A204.1 (cell line): ENCODE measurements around the gene CELA2B.
"Not testable (repeated sequence)": the region's sequence is repeated elsewhere in the genome, so short reads cannot be mapped to it uniquely, and the experiment has no call there.

ENCODE experiments used
- FAIRE-seq: peaks from 2 replicates; lab custom pipeline; 2012; peaks lifted over from hg19 to GRCh38; lab: Jason Lieb, UNC

CELA2B gene

DNA sequence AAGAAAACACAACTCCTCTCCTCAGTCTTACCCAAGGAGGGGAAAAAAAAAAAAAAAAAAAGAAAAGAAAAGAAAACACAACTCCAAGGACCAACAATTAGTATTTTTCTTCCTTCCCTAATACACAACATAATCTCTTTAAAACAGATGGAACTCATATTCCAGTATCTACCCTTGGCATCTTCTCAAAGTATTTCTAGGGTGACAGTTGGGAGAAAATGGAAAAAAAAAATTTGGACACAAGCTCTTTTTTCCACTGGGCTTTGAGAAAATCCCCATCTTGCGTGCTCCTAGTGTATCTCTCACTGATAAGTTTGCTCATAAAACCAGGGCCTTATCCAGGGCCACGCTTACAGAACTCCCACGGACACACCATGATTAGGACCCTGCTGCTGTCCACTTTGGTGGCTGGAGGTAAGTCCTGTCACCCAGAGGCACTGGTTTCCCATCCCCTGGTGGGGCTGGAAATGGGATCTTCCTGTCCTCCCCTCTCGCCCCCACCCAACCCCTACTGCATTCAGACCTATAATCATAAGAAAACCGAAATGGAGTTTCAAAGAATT is at the start of gene CELA2B:
Gene CELA2B, plus strand, starts transcription at position 353 of the 563 bp plus-strand sequence. Its CDS starts 22 bp downstream, at position 375.
- no peak for FAIRE-seq

DNA sequence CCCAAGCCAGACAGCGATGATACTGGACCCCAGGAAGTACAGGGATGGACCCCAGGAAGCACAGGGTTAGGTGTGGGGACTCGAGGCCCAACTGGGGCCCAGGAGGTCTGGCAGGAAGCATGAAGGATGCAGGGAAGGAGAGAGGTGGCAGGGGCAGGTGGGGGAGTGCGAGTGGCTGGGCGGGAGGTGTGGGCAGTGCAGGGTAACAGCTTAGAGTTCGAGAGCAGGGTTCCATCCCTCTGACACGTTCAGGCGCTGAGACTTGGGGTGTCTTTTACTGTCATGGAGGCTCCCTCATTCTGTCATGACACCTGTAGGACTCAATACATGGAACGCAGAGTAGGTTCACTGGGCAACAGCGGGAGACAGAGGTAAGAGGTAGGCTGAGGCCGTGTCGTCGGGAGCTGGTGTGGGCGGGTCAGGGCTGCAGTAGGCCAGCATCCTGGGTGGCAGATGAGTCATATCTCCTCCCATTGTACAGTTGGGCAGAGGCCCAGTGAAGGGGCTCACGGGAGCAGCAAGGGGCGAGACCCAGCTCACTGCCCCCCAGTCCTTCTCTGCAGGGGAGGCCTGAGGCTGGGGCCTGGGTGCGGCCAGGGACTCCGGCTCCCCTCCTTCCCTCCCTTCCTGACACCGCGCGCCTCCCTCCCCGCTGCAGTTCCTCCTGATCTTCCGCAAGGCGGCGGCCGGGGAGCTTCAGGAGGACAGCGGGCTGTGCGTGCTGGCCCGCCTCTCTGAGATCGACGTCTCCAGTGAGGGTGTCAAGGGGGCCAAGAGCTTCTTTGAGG is 49.2 kb upstream of the CELA2B start:
- FAIRE-seq = no peak

DNA sequence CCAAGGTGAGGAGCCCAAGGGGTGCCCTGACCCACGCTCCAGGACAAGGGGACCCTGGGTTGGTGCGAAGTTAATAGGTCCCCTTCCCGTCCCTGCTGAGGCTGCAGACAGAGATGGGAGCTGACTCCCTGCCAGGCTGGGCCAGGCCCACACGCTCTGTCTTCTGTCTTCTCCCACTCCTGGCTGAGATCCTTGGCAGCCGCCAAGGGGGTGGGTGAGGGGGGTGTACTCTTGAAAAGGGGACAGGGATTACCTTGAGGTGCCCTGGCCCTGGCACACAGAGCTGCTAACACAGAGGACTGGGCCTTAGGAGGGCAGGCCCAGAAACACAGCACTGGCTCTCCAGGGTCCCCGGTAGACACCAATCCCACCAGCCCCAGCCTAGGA is 48.6 kb upstream of the CELA2B start:
- no peak for FAIRE-seq

DNA sequence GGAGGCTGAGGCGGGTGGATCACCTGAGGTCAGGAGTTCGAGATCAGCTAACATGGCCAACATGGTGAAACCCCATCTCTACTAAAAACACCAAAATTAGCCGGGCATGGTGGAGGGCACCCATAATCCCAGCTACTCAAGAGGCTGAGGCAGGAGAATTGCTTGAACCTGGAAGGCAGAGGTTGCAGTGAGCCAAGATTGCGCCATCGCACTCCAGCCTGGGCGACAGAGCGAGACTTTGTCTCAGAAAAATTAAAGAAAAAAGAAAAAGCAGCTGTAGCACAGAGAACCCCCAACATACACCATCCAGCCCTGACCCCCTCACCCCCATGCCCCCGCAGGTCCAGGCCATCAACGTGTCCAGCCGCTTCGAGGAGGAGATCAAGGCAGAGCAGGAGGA is 47.7 kb upstream of the CELA2B start:
- FAIRE-seq = not testable (repeated sequence)

DNA sequence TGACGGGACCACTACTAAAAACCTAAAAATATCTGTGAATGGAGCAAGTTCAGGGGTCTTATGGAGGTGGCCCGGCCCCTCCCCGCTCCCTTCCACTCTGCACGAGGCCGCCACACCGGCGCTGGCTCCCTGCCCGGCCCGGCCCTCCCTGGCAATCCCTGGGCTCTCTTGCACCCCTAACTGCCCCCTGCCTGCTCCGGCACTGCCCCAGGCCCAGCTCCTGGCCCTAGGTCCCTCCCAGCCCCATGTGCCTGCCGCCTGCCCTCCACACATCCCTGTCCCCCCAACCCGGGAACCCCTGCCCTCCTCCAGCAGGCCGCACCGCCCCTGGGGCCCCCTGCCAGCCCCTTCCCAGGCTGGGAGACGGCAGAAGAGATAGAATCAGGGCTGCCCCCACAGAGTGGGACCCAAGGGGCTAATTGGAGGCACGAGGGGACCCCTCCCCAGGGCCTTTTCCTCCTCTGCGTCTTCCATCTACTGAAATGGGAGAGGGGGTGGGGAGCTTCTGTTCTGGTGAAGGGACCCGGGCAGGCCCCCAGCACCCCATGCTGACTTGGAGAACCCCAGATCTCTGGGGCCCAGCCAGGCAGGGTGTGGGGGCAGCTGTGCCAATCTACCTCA is 47.0 kb upstream of the CELA2B start:
- no peak for FAIRE-seq

DNA sequence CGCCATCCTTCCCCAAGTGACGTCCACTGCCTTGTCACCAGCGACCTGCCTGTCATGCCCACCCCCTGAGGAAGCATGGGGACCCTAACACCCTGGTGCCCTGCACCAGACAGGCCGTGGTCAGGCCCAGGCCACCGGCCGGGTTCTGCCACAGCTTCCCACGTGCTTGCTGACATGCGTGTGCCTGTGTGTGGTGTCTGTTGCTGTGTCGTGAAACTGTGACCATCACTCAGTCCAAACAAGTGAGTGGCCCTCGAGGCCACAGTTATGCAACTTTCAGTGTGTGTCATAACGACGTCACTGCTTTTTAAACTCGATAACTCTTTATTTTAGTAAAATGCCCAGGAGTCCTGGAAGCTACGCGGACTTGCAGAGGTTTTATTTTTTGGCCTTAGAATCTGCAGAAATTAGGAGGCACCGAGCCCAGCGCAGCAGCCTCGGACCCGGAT is 46.2 kb upstream of the CELA2B start:
- no peak for FAIRE-seq

DNA sequence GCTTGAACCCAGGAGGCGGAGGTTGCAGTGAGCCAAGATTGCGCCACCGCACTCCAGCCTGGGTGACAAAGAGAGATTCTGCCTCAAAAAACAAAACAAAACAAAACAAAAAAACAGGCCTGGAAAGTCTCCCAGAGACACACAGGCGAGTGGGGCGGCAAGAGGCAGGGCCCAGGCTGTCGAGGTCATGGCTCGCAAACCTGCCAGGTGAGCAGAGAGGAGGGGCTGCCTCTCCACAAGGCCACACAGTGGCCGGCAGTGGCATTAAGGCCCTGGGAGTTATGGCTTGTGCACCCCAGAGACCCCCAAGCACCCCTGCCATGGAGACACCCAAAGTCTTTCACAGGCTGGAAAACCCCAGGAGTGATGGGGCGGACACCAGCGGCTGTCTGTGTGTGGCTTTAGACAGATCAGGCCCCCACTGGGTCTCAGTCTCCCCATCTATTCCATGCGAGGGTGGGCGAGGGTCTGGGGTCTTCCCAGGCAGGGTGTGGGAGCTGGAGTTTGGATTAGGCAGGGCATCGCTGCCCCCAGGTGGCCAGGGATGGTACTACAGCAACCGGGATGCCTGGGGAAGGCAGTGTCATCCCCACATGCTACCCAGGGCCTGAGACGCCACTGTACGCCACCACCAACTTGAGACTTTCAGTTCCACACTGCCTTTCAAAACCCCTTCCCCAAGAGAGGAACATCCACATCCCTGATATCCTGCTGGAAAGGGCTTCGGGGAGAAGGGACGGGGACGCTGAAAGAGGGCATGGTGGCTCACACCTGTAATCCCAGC is 44.9 kb upstream of the CELA2B start:
- no peak for FAIRE-seq

DNA sequence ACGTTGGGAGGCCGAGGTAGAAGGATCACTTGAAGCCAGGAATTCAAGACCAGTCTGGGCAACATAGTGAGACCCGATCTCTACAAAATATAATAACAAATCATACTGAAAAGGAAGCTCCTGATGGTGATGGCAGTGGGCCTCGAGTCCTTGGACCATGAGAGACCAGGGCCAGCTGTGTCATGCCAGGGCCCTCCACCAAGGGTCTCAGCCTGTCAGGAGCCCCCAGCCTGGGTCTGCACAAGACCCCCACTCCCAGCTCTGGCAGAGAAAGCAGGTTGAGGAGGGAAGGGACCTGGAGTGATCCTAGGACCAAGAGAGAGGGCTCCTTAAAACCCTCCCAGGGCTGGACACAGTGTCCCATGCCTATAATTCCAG is 44.3 kb upstream of the CELA2B start:
- no peak for FAIRE-seq

DNA sequence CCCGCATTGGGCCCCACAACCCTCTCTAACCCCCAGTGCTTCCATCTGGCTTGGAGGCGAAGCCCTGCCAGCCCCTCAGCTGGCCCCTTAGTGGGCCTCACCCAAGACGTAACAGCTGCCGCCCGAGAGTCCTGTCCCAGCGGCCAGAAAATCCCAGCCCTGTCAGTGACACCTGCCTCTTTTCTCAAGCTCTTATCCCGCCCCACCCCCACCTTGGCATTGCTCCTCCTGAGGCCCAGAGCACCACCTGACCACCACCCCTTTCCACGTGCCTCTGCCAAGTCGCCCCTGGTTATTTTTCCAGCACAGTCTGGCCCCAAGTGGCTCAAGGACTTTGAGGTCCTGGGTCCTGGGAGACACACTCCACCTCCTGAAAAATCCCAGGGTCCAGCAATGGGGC is 43.6 kb upstream of the CELA2B start:
- FAIRE-seq = no peak

DNA sequence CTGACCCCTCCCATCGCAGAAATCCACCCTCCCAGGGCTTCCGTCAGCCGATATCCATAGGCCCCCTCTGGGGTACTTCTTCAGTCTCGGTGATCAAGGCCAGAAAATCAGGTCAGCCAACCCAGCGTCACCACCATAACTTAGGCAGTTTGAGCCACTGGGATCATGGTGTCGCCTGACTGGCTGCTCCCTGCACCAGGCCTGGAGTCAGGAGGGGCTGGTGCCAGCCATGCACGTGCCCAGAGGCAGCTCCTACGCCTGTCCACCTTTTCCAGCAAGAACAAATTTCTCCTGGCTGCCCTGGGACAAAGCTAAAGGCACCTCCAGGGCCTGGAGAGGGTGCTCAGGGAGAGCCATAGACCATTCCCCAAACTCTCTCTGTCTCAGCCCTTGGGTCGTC is 42.4 kb upstream of the CELA2B start:
- no peak for FAIRE-seq

DNA sequence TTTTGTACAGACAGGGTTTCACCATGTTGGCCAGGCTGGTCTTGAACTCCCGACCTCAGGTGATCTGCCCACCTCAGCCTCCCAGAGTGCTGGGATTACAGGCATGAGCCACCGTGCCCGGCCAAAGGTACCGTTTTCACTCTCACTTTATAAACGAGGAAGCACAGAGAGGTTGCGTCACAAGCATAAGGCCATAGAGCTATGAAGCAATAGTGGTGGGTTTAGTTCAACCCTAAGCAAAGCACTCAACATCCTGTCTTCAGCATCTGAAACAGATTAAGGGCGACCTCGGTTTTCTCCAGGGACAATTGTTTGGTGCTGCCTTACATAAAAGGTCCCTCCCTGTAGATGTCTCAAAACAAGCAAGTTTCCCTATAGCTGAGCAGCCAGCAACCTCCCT is 41.2 kb upstream of the CELA2B start:
- FAIRE-seq = not testable (repeated sequence)

DNA sequence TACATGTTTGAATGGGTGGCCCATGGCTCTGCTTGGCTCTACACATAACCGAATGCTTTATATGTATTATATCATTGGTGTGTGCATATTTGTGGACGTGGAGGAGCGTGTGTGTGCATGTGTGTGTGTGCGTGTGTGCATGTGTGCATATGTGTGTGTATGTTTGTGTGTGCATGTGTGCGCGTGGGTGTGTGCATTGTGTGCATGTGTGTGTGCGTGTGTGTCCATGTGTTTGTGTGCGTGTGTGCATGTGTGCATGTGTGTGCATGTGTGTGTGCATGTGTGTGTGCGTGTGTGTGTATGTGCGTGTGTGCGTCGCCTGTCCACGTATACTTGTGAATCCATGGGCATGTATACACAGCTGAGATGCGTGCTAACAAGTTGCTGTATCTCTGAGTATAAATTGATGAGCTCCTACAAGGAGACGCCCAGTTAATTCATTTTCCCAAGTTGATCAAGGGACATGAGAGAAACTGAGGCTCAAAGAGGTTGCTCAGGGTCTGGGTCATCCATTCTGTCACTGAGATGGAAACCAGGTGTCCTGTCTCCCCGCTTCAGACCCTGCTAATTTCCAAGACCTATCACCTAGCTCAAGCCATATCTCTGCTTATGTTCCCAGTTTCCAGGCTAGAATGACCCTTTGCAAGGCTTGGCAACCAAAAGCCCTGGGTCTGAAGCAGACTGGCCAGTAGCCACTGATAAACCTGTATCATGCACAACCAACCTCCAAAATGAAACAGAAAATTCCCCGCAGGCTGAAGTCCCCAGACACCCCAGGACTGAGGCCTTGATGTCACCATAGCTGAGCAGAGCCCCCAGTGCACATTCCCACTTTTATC is 40.4 kb upstream of the CELA2B start:
- no peak for FAIRE-seq

DNA sequence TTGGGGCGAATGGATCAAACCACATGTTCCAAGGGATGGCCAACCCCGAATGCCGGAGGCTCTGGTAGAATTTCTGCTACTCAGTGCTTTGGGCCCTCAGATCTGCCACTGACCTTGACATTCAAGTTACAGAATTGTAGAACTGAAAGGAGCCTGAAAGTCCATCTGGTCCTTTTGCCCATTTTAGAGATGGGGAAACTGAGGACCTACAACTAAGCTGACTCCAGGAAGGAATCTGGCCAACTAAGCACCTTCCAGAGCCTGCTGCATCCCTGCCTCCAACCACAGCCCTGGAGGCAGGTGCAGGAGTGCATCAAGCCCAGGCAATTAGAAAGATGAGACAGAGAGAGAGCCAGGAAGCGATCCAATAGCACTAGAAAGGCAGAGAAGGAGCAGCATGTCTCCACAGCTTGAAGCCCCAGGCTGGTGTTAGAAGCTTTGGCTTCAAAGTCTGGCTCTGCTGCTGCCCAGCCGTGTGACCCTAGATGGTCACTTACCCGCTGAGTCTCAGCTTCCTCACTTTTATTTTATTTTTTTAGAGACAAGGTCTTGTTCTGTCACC is 38.9 kb upstream of the CELA2B start:
- FAIRE-seq = no peak

DNA sequence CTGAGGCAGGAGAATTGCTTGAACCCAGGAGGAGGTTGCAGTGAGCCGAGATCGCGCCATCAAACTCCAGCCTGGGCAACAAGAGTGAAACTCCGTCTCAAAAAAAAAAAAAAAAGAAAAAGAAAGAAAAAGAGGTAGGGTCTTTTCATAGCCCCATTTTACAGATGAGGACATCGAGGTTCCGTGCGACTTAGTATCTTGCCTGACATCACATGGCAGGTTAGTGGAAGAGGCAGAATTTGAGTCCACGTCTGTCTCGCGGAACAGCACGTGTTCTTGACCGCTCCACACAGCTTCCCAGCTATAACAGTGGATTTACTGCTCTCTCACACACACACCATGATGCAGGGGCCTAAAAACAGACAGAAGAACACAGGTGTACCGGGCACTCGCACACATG is 36.6 kb upstream of the CELA2B start:
- FAIRE-seq = no peak

DNA sequence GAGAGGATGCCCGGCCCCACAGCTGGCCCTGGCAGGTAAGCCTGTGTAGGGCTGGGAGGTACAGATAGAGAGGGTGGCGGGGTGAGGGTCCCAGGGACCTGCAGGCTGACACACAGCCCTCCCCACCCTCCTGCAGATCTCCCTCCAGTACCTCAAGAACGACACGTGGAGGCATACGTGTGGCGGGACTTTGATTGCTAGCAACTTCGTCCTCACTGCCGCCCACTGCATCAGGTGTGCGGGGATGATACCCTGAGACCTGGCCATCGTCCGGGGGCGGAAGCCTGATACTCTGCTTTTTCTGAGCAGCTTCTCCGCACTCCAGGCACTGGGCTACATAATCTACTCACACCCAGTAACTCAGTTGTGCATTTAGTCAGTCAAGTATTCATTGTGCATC is 35.5 kb upstream of the CELA2B start:
- no peak for FAIRE-seq

DNA sequence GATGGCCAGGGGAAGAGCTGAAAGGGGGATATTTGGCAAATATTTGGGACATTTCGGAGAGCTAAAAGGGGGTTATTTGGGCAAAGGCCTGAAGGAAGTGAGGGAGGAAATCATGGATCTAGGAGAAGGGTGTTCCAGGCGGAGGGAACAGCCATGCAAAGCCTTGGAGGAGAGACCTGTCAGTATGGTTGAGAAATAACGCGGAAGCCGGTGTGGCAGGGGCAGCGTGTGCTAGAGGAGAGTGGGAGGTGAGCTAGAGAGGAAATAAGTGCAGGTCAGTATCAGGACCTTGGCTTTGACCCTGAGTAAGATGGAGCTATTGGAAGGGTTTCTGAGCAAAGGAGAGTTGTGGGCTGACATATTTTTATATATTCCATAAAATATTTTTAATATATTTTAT is 34.7 kb upstream of the CELA2B start:
- no peak for FAIRE-seq

DNA sequence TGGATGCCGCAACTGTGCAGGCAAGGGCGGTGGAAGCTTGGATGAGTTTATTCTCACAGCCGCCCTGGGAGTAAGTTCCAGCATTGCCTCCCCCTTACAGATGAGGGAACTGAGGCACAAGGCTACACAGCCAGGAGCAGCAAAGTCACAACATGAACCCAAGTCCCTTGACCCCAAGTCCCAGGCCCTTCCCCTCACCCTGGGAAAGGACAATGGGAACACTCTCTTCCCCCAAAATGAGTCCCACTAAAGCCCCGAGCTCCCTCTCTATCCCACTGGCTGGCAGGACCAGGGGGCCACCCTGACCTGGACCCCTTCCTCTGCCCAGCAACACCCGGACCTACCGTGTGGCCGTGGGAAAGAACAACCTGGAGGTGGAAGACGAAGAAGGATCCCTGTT is 33.8 kb upstream of the CELA2B start:
- no peak for FAIRE-seq

DNA sequence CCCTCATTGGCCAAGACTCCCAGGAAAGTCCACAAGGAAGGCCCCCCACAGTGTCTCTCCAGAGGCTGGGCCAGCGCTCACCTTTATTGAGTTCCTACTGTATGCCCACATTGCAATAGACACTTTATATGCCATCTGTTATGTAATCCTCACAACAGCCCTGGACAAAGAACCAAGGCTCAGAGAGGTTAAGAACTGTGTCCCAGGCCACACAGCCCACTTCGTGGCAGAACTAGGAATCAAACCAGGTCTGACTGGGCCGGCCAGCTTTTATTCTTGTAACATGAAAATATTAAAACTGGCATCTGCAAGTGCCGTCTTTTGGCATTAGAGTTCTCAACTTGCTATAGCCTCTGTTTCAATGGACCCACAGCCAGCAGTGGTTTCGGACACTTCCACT is 33.1 kb upstream of the CELA2B start:
- no peak for FAIRE-seq

DNA sequence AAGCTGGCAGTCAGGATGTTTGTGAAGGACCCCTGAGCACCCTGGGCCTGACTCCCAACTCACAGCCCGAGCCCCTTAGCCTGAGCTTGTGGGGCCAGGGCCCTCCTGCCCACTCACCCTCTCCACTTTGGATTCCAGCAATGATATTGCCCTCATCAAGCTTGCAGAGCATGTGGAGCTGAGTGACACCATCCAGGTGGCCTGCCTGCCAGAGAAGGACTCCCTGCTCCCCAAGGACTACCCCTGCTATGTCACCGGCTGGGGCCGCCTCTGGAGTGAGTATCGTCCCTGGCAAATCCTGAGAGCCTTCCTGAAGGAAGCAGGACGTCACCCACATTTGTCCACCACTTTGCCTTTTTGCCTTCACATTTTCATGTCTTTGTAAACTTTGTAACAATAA is 32.6 kb upstream of the CELA2B start:
- FAIRE-seq = no peak

DNA sequence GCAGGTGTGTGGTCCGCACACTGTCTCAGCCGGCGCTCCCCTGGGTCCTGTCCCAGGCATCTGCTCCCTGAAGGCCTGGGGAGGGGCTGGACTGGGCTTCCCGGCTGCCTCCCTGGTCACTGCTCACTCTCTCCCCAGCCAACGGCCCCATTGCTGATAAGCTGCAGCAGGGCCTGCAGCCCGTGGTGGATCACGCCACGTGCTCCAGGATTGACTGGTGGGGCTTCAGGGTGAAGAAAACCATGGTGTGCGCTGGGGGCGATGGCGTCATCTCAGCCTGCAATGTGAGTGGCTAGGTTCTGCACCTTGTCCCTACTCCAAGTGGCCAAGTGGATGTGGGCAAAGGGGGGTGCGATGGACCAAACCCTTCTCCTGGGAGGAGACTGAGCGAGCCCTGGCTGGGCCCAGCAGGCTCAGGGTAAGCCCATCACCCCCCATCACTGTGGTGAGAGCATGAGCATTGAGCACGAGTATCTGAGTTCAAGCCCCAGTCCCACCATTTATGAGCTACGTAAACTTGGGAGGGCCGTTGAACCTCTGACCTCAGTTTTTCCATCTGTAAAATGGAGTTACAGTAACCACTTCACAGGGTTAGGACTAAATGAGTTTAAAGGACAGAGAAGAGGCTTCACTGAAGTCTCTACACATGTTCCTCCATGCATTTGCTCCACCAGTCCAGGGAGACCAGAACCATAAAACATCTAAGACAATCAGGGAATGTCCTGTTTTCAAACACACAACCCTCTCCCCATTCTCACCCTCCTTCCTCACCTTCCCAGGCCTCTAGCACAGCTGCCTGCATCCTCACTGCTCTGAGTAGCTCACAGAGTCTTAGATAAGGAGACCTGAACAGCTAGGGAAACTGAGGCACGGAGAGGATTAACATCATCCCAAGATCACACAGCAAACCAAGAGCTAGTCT is 31.2 kb upstream of the CELA2B start:
- FAIRE-seq = no peak
